HG03108 (cell line): ENCODE results near the gene CPSF6.
"Not testable (repeated sequence)": the region's sequence is repeated elsewhere in the genome, so short reads cannot be mapped to it uniquely, and the experiment has no call there.

Source experiments
- ATAC-seq: cut with Tn5 transposase; IDR thresholded peaks from one replicate; pipeline ENCODE4 v1.9.1; 2021; ENCODE audit warnings: moderate library complexity; ENCODE audit not compliant: unreplicated experiment

The CPSF6 gene

GRCh38 chr12:69317233-69317632, 77.9 kb downstream of the CPSF6 start:
- ATAC-seq, result not testable (repeated sequence)

- ATAC-seq, result no peak
Observed at GRCh38 chr12:69318225-69318624, 78.9 kb downstream of the CPSF6 start.

- ATAC-seq, result no peak
Observed at GRCh38 chr12:69321351-69321750, 82.0 kb downstream of the CPSF6 start.
